Measurements from ENCODE around the gene TNIK.

DNA sequence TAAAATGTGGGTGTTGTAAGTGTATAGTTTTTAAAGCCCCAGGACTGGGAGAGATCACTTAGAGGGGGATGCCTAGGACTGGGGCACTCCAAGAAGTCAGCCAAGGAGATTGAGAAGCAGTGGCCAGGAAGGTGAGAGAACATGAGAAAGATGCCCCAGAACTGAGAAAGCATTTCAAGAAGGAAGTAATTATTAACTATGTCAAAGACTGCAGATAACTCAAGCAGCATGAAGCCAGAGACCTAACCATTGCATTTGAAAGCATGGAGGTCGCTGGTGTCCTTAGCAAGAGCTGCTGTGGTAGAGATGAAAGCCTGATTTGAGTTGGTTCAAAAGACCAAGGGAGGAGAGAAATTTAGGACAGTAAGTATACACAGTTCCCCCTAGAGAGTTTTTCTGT lies 403.1 kb downstream of the TNIK start:
- TF ChIP-seq CTCF (IDR thresholded peaks at IDR 0.05; ENCODE audit: low read depth, low read length) (no peak), EZH2phosphoT487 (IDR thresholded peaks at IDR 0.05; ENCODE audit: low read depth) (no peak)
